GM23248 (cell line): Measurements from ENCODE around the gene PPP2R5D. TPM values are rescaled to one million over a fixed set of nuclear protein-coding genes. Genes with fewer than 3 reads are reported as not detected.
A peak's percentile ranks its signal among the peaks of the same experiment; 100 is the strongest.

Experiments used
- DNase-seq: peaks from one replicate; pipeline ENCODE4 v3.0.0-alpha.2; 2015
- H2AFZ ChIP-seq: fragments of 200-600 bp; sonication (generic); 2 replicates; pipeline ENCODE4 v1.6.1; 2016; ENCODE audit warnings: antibody characterized with exemption
- H3F3A ChIP-seq: fragments of 200-600 bp; sonication (generic); 2 replicates; pipeline ENCODE4 v1.6.1; 2016; ENCODE audit warnings: mild to moderate bottlenecking, antibody characterized with exemption, mixed run types; ENCODE audit not compliant: insufficient read depth
- H3K27ac ChIP-seq: fragments of 200-600 bp; sonication (generic); 2 replicates; pipeline ENCODE4 v1.5.1; 2016; ENCODE audit warnings: mild to moderate bottlenecking
- H3K27me3 ChIP-seq: fragments of 200-600 bp; sonication (generic); replicated peaks from 2 replicates; pipeline ENCODE4 v1.6.1; 2016; ENCODE audit warnings: mild to moderate bottlenecking; ENCODE audit not compliant: insufficient read depth
- H3K36me3 ChIP-seq: fragments of 200-600 bp; sonication (generic); 2 replicates; pipeline ENCODE4 v1.6.1; 2016; ENCODE audit warnings: low read depth, mild to moderate bottlenecking
- H3K4me1 ChIP-seq: fragments of 200-600 bp; sonication (generic); 2 replicates; pipeline ENCODE4 v1.6.1; 2016; ENCODE audit warnings: mild to moderate bottlenecking; ENCODE audit not compliant: insufficient read depth
- H3K4me2 ChIP-seq: fragments of 200-600 bp; sonication (generic); one replicate; pipeline ENCODE4 v1.6.1; 2016; ENCODE audit warnings: mild to moderate bottlenecking; ENCODE audit not compliant: unreplicated experiment
- H3K4me3 ChIP-seq: fragments of 200-600 bp; sonication (generic); 2 replicates; pipeline ENCODE4 v1.5.1; 2016; ENCODE audit warnings: mild to moderate bottlenecking
- H3K79me2 ChIP-seq: fragments of 200-600 bp; sonication (generic); 2 replicates; pipeline ENCODE4 v1.6.1; 2016; ENCODE audit warnings: mild to moderate bottlenecking; ENCODE audit not compliant: insufficient read depth
- H3K9ac ChIP-seq: fragments of 200-600 bp; sonication (generic); 2 replicates; pipeline ENCODE4 v1.6.1; 2016; ENCODE audit warnings: mild to moderate bottlenecking
- H3K9me2 ChIP-seq: fragments of 200-600 bp; sonication (generic); 2 replicates; pipeline ENCODE4 v1.6.1; 2016; ENCODE audit warnings: mixed run types, mild to moderate bottlenecking, moderate library complexity; ENCODE audit not compliant: insufficient read depth
- H3K9me3 ChIP-seq: fragments of 200-600 bp; sonication (generic); one replicate; pipeline ENCODE4 v1.6.1; 2017; ENCODE audit warnings: low read depth
- H4K20me1 ChIP-seq: fragments of 200-600 bp; sonication (generic); 2 replicates; pipeline ENCODE4 v1.6.0; 2016; ENCODE audit not compliant: insufficient read depth
- EZH2 ChIP-seq: fragments of 200-600 bp; sonication (generic); IDR thresholded peaks from 2 replicates; pipeline ENCODE4 v1.6.1; 2018; ENCODE audit warnings: antibody characterized with exemption, mild to moderate bottlenecking; ENCODE audit not compliant: insufficient read depth, poor library complexity, severe bottlenecking
- EZH2phosphoT487 ChIP-seq: fragments of 200-600 bp; sonication (generic); IDR thresholded peaks from 2 replicates; pipeline ENCODE4 v1.6.1; 2018; ENCODE audit warnings: antibody characterized with exemption, moderate library complexity, mild to moderate bottlenecking, low read depth; ENCODE audit not compliant: insufficient read depth
- WGBS, 2 experiments: methylation state at CpG; one replicate each; pipeline ENCODE4 v1.1.6; 2015 to 2017; ENCODE audit warnings: low lambda C conversion rate in 2 of 2, low coverage in 1 of 2; ENCODE audit errors: missing lambda C conversion rate in 2 of 2; 5-methylcytosine and 5-hydroxymethylcytosine counted together
- in situ Hi-C: fragments of 300-500 bp; cut with MboI; formaldehyde crosslinking; loops from 2 replicates; pipeline ENCODE4 v1.15.0; 2020
- polyA plus RNA-seq: library from polyadenylated mRNA; unstranded; fragments of >200 nt; fragmentation: Nextera tagmentation; extraction: Ambion mirVana; gene quantifications from 2 replicates; pipeline ENCODE4 v1.2.1, GENCODE V29; 2016
- total RNA-seq: library from RNA; depleted of rRNA; stranded (reverse); fragments of >200 nt; shearing (Covaris generic); gene quantifications from 2 replicates; pipeline ENCODE4 v1.2.3, GENCODE V29; 2014

The PPP2R5D gene
- total and polyA plus RNA-seq, 2 experiments from 2014 or later, result 40.7 to 42.7 TPM

DNA sequence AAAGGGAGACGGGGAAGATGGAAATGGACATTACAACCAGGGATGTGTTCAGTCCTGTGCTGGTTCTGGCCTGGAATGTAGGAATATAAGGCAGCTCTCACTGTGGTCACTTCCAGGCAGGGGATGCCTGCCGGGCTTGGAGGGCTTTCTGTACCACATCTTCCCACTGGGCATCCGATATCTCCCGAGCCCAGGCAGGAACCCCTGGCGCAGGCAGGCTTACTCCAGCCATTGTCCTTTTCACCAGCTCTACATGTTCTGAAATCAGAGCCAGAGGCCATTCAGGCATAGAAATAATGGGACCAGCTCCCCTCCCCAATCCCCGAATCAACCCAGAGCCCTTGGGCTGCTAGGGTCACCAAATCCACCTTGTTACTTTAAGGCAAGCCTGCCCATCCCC lies 28.0 kb downstream of the PPP2R5D start:
- DNase-seq, result no peak
- peak overlapping the region; percentile 88 for H3K9ac ChIP-seq
- no peaks in the 10 kb centered on the region for H3K9me3 ChIP-seq
- no peak overlapping the region for H2AFZ ChIP-seq
- H3K27me3 ChIP-seq, result no peaks in the 10 kb centered on the region
- TF ChIP-seq EZH2 (no peak), EZH2phosphoT487 (no peak)
- peak overlapping the region; percentile 61 for H3K27ac ChIP-seq
- H3K4me1 ChIP-seq, result peaks cover 32% of the 10 kb centered on the region
- H4K20me1 ChIP-seq, result no peaks in the 10 kb centered on the region; the same call in 1 of the 2 replicates
- H3K36me3 ChIP-seq, result peaks cover 4% of the 10 kb centered on the region; the same call in 1 of the 2 replicates
- peak overlapping the region; percentile 94 for H3K4me2 ChIP-seq
- 0 out of 2 replicates have a peak, but pooled peaks cover 14% of the 10 kb centered on the region for H3F3A ChIP-seq
- H3K79me2 ChIP-seq, result peaks cover 63% of the 10 kb centered on the region
- 59 to 66% methylated on average over 6 of the region's 6 CpGs for WGBS, 2 experiments
- in situ Hi-C loops, result no loop called here
- H3K4me3 ChIP-seq, result peak overlapping the region; percentile 90
- no peaks in the 10 kb centered on the region for H3K9me2 ChIP-seq

DNA sequence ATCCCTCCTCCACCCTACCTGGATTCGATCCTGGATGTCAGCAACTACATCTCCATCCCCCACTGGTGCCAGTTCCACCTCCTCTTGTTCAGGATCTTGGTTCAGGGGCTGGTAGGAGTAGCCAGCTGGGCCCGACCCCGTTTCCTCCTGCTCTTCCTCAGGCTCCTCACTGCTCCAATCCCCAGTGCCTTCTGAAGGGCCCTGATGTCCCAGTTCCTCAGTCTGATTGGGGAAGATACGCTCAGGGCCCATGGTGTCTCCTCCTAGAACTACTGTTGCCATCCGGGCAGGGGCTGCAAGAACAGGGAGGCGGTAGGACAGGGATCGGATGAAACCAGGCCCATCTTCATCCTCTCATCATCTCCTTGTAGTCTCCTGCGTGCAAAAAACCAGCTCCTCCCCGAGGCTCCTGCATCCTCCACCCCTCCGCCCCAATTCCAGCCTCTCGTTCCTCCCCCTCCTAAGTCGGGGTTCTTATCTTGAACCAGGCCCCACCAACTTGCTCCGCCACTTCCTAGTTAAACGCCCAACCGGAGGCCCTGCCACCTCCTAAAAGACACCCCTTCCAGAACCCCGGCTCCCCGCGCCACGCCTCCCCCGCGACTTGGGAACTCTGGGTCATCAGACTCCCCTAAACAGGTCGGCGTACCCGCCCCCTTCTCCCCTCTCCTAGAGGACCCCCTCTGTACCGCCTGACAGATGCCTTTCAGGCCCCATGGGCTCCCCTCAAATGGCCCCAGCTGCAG lies 28.9 kb downstream of the PPP2R5D start:
- 4 to 7% methylated on average over 8 to 25 of the region's 25 CpGs for WGBS, 2 experiments
- peak overlapping the region; percentile 61 for H3K27ac ChIP-seq
- peak overlapping the region; percentile 88 for H3K9ac ChIP-seq
- H3K27me3 ChIP-seq, result no peaks in the 10 kb centered on the region
- H3F3A ChIP-seq, result 0 out of 2 replicates have a peak, but pooled peaks cover 23% of the 10 kb centered on the region
- peak overlapping the region; percentile 90 for H2AFZ ChIP-seq
- no peaks in the 10 kb centered on the region for H3K9me3 ChIP-seq
- peak; percentile 57 for DNase-seq
- peak overlapping the region; percentile 94 for H3K4me2 ChIP-seq
- peak overlapping the region; percentile 90 for H3K4me3 ChIP-seq
- peaks cover 73% of the 10 kb centered on the region for H3K79me2 ChIP-seq
- peaks cover 10% of the 10 kb centered on the region; the same call in 1 of the 2 replicates for H3K36me3 ChIP-seq
- H3K9me2 ChIP-seq, result no peaks in the 10 kb centered on the region
- H4K20me1 ChIP-seq, result no peaks in the 10 kb centered on the region; the same call in 1 of the 2 replicates
- in situ Hi-C loops, result no loop called here
- H3K4me1 ChIP-seq, result peaks cover 32% of the 10 kb centered on the region
- TF ChIP-seq EZH2 (no peak), EZH2phosphoT487 (no peak)

- 0 to 2% methylated on average over 46 to 51 of the region's 51 CpGs for WGBS, 2 experiments
- Histone ChIP-seq H3K36me3 (peaks cover 17% of the 10 kb centered on the region; the same call in 1 of the 2 replicates), H3F3A (peaks cover 29% of the 10 kb centered on the region), H3K9me2 (no peaks in the 10 kb centered on the region), H3K9ac (peak within 1 kb of the TSS; percentile 97), H3K9me3 (no peaks in the 10 kb centered on the region), H3K27me3 (no peaks in the 10 kb centered on the region), H4K20me1 (no peaks in the 10 kb centered on the region; the same call in 1 of the 2 replicates), H2AFZ (peak within 1 kb of the TSS; percentile 90), H3K4me3 (peak within 1 kb of the TSS; percentile 90), H3K4me1 (peaks cover 32% of the 10 kb centered on the region), H3K79me2 (peaks cover 79% of the 10 kb centered on the region), H3K4me2 (peak within 1 kb of the TSS; percentile 94), H3K27ac (peak within 1 kb of the TSS; percentile 76)
- TF ChIP-seq EZH2phosphoT487 (no peak), EZH2 (no peak)
- peak; percentile 99 for DNase-seq
- in situ Hi-C loops, result no loop called here
Measured at GRCh38 chr6:43013843-43014433, 29.6 kb downstream of the PPP2R5D start, which contains the start of the genes KLHDC3 and MEA1. Gene KLHDC3, plus strand, starts transcription at chr6:43014249. Its CDS starts 2,944 bp downstream, at chr6:43017193. Gene MEA1, minus strand, starts transcription at chr6:43013946. Its CDS starts 133 bp downstream, at chr6:43013813.

GRCh38 chr6:43014434-43014909 lies 30.1 kb downstream of the PPP2R5D start:
- in situ Hi-C loops, result no loop called here
- TF ChIP-seq EZH2phosphoT487 (no peak), EZH2 (no peak)
- H3K9me3 ChIP-seq, result no peaks in the 10 kb centered on the region
- peak overlapping the region; percentile 90 for H3K4me3 ChIP-seq
- H3K4me1 ChIP-seq, result peaks cover 32% of the 10 kb centered on the region
- H3K9ac ChIP-seq, result peak overlapping the region; percentile 97
- DNase-seq, result peak; percentile 81
- no peaks in the 10 kb centered on the region for H3K9me2 ChIP-seq
- 0% methylated on average over 6 to 7 of the region's 7 CpGs for WGBS, 2 experiments
- H3K36me3 ChIP-seq, result peaks cover 22% of the 10 kb centered on the region; the same call in 1 of the 2 replicates
- H3K4me2 ChIP-seq, result peak overlapping the region; percentile 86
- peaks cover 34% of the 10 kb centered on the region for H3F3A ChIP-seq
- H3K27me3 ChIP-seq, result no peaks in the 10 kb centered on the region
- H3K79me2 ChIP-seq, result peaks cover 85% of the 10 kb centered on the region
- H2AFZ ChIP-seq, result peak overlapping the region; percentile 29; the same call in 1 of the 2 replicates
- H4K20me1 ChIP-seq, result no peaks in the 10 kb centered on the region; the same call in 1 of the 2 replicates
- peak overlapping the region; percentile 76 for H3K27ac ChIP-seq
